ENCODE measurements around the gene MPZL1.

Gene MPZL1

GRCh38 chr1:167812972-167813371 lies 91.2 kb downstream of the MPZL1 start:
- Histone ChIP-seq H3K9ac (ENCODE audit: low read length) (no peak overlapping the region), H3K27me3 (ENCODE audit: control insufficient read depth, insufficient read depth, low read length) (no peaks in the 10 kb centered on the region), H3K4me1 (ENCODE audit: control insufficient read depth, insufficient read depth, low read length) (no peaks in the 10 kb centered on the region), H3K4me3 (ENCODE audit: low read depth, low read length) (no peak overlapping the region), H3K27ac (ENCODE audit: low read depth, low read length) (no peak overlapping the region), H3K36me3 (ENCODE audit: control insufficient read depth, insufficient read depth, low read length) (no peaks in the 10 kb centered on the region), H3K9me3 (ENCODE audit: control insufficient read depth, insufficient read depth, low read depth, low read length) (peaks cover 6% of the 10 kb centered on the region)

- H3K9ac ChIP-seq (ENCODE audit: low read length), result no peak overlapping the region
- H3K4me3 ChIP-seq (ENCODE audit: low read depth, low read length), result no peak overlapping the region
- H3K36me3 ChIP-seq (ENCODE audit: control insufficient read depth, insufficient read depth, low read length), result no peaks in the 10 kb centered on the region
- no peak overlapping the region for H3K27ac ChIP-seq (ENCODE audit: low read depth, low read length)
- H3K27me3 ChIP-seq (ENCODE audit: control insufficient read depth, insufficient read depth, low read length), result no peaks in the 10 kb centered on the region
- H3K9me3 ChIP-seq (ENCODE audit: control insufficient read depth, insufficient read depth, low read depth, low read length), result peaks cover 4% of the 10 kb centered on the region
- H3K4me1 ChIP-seq (ENCODE audit: control insufficient read depth, insufficient read depth, low read length), result peaks cover 4% of the 10 kb centered on the region; the same call in 1 of the 2 replicates
These were observed 93.9 kb downstream of the MPZL1 start for GRCh38 chr1:167815650-167816049.

- Histone ChIP-seq H3K4me1 (ENCODE audit: control insufficient read depth, insufficient read depth, low read length) (peaks cover 22% of the 10 kb centered on the region; the same call in 1 of the 2 replicates), H3K9ac (ENCODE audit: low read length) (peak overlapping the region; percentile 29), H3K9me3 (ENCODE audit: control insufficient read depth, insufficient read depth, low read depth, low read length) (peaks cover 4% of the 10 kb centered on the region; the same call in 1 of the 2 replicates), H3K4me3 (ENCODE audit: low read depth, low read length) (peak overlapping the region; percentile 34), H3K36me3 (ENCODE audit: control insufficient read depth, insufficient read depth, low read length) (no peaks in the 10 kb centered on the region), H3K27me3 (ENCODE audit: control insufficient read depth, insufficient read depth, low read length) (no peaks in the 10 kb centered on the region), H3K27ac (ENCODE audit: low read depth, low read length) (peak overlapping the region; percentile 6; the same call in 1 of the 2 replicates)
These were observed 98.3 kb downstream of the MPZL1 start for GRCh38 chr1:167819849-167820683.

- H3K27ac ChIP-seq (ENCODE audit: low read depth, low read length), result peak overlapping the region; percentile 6; the same call in 1 of the 2 replicates
- H3K9ac ChIP-seq (ENCODE audit: low read length), result no peak overlapping the region
- H3K27me3 ChIP-seq (ENCODE audit: control insufficient read depth, insufficient read depth, low read length), result no peaks in the 10 kb centered on the region
These were observed 99.0 kb downstream of the MPZL1 start for GRCh38 chr1:167820684-167821355.

GRCh38 chr1:167821356-167821685 lies 99.5 kb downstream of the MPZL1 start:
- Histone ChIP-seq H3K9ac (ENCODE audit: low read length) (no peak overlapping the region), H3K9me3 (ENCODE audit: control insufficient read depth, insufficient read depth, low read depth, low read length) (no peaks in the 10 kb centered on the region), H3K4me1 (ENCODE audit: control insufficient read depth, insufficient read depth, low read length) (peaks cover 22% of the 10 kb centered on the region; the same call in 1 of the 2 replicates), H3K27me3 (ENCODE audit: control insufficient read depth, insufficient read depth, low read length) (no peaks in the 10 kb centered on the region), H3K36me3 (ENCODE audit: control insufficient read depth, insufficient read depth, low read length) (no peaks in the 10 kb centered on the region), H3K27ac (ENCODE audit: low read depth, low read length) (no peak overlapping the region), H3K4me3 (ENCODE audit: low read depth, low read length) (no peak overlapping the region)

More at GRCh38 chr1:167820684-167821355, 99.0 kb downstream of the MPZL1 start:
- peaks cover 22% of the 10 kb centered on the region; the same call in 1 of the 2 replicates for H3K4me1 ChIP-seq (ENCODE audit: control insufficient read depth, insufficient read depth, low read length)
- peak overlapping the region; percentile 34; the same call in 1 of the 2 replicates for H3K4me3 ChIP-seq (ENCODE audit: low read depth, low read length)
- H3K9me3 ChIP-seq (ENCODE audit: control insufficient read depth, insufficient read depth, low read depth, low read length), result no peaks in the 10 kb centered on the region
- no peaks in the 10 kb centered on the region for H3K36me3 ChIP-seq (ENCODE audit: control insufficient read depth, insufficient read depth, low read length)

GRCh38 chr1:167821969-167822685 lies 100.3 kb downstream of the MPZL1 start:
- Histone ChIP-seq H3K4me1 (ENCODE audit: control insufficient read depth, insufficient read depth, low read length) (peaks cover 22% of the 10 kb centered on the region; the same call in 1 of the 2 replicates), H3K9me3 (ENCODE audit: control insufficient read depth, insufficient read depth, low read depth, low read length) (no peaks in the 10 kb centered on the region), H3K4me3 (ENCODE audit: low read depth, low read length) (no peak overlapping the region), H3K36me3 (ENCODE audit: control insufficient read depth, insufficient read depth, low read length) (no peaks in the 10 kb centered on the region), H3K27ac (ENCODE audit: low read depth, low read length) (no peak overlapping the region), H3K27me3 (ENCODE audit: control insufficient read depth, insufficient read depth, low read length) (no peaks in the 10 kb centered on the region), H3K9ac (ENCODE audit: low read length) (no peak overlapping the region)

GRCh38 chr1:167824163-167824794 lies 102.5 kb downstream of the MPZL1 start:
- no peaks in the 10 kb centered on the region for H3K9me3 ChIP-seq (ENCODE audit: control insufficient read depth, insufficient read depth, low read depth, low read length)
- no peak overlapping the region for H3K9ac ChIP-seq (ENCODE audit: low read length)
- H3K36me3 ChIP-seq (ENCODE audit: control insufficient read depth, insufficient read depth, low read length), result no peaks in the 10 kb centered on the region
- H3K4me1 ChIP-seq (ENCODE audit: control insufficient read depth, insufficient read depth, low read length), result peaks cover 24% of the 10 kb centered on the region; the same call in 1 of the 2 replicates
- no peaks in the 10 kb centered on the region for H3K27me3 ChIP-seq (ENCODE audit: control insufficient read depth, insufficient read depth, low read length)
- H3K4me3 ChIP-seq (ENCODE audit: low read depth, low read length), result no peak overlapping the region
- no peak overlapping the region for H3K27ac ChIP-seq (ENCODE audit: low read depth, low read length)

GRCh38 chr1:167825419-167826079 lies 103.8 kb downstream of the MPZL1 start:
- Histone ChIP-seq H3K9me3 (ENCODE audit: control insufficient read depth, insufficient read depth, low read depth, low read length) (no peaks in the 10 kb centered on the region), H3K27me3 (ENCODE audit: control insufficient read depth, insufficient read depth, low read length) (no peaks in the 10 kb centered on the region), H3K4me1 (ENCODE audit: control insufficient read depth, insufficient read depth, low read length) (peaks cover 32% of the 10 kb centered on the region; the same call in 1 of the 2 replicates), H3K36me3 (ENCODE audit: control insufficient read depth, insufficient read depth, low read length) (no peaks in the 10 kb centered on the region), H3K4me3 (ENCODE audit: low read depth, low read length) (no peak overlapping the region), H3K9ac (ENCODE audit: low read length) (no peak overlapping the region), H3K27ac (ENCODE audit: low read depth, low read length) (no peak overlapping the region)

GRCh38 chr1:167826127-167826526 lies 104.3 kb downstream of the MPZL1 start:
- no peak overlapping the region for H3K9ac ChIP-seq (ENCODE audit: low read length)
- H3K27me3 ChIP-seq (ENCODE audit: control insufficient read depth, insufficient read depth, low read length), result no peaks in the 10 kb centered on the region
- H3K4me3 ChIP-seq (ENCODE audit: low read depth, low read length), result no peak overlapping the region
- H3K36me3 ChIP-seq (ENCODE audit: control insufficient read depth, insufficient read depth, low read length), result no peaks in the 10 kb centered on the region
- H3K4me1 ChIP-seq (ENCODE audit: control insufficient read depth, insufficient read depth, low read length), result peaks cover 31% of the 10 kb centered on the region
- no peaks in the 10 kb centered on the region for H3K9me3 ChIP-seq (ENCODE audit: control insufficient read depth, insufficient read depth, low read depth, low read length)
- no peak overlapping the region for H3K27ac ChIP-seq (ENCODE audit: low read depth, low read length)

GRCh38 chr1:167829868-167830267 lies 108.1 kb downstream of the MPZL1 start:
- Histone ChIP-seq H3K9ac (ENCODE audit: low read length) (peak overlapping the region; percentile 31), H3K36me3 (ENCODE audit: control insufficient read depth, insufficient read depth, low read length) (no peaks in the 10 kb centered on the region), H3K9me3 (ENCODE audit: control insufficient read depth, insufficient read depth, low read depth, low read length) (no peaks in the 10 kb centered on the region), H3K27me3 (ENCODE audit: control insufficient read depth, insufficient read depth, low read length) (no peaks in the 10 kb centered on the region), H3K27ac (ENCODE audit: low read depth, low read length) (peak overlapping the region; percentile 35; the same call in 1 of the 2 replicates), H3K4me1 (ENCODE audit: control insufficient read depth, insufficient read depth, low read length) (peaks cover 19% of the 10 kb centered on the region), H3K4me3 (ENCODE audit: low read depth, low read length) (no peak overlapping the region)

Measured in HUES6 (cell line).